Osteoblast (primary cell): ENCODE results near the gene DCDC2. TPM values are rescaled to one million over a fixed set of nuclear protein-coding genes. Genes with fewer than 3 reads are reported as not detected.

ENCODE experiments used
- DNase-seq: peaks from one replicate; pipeline ENCODE4 v3.0.0; 2011; ENCODE audit warnings: low spot score, mixed read lengths; ENCODE audit not compliant: insufficient read length; ENCODE audit errors: missing footprints
- H2AFZ ChIP-seq: 2 replicates; pipeline ENCODE4 v1.6.0; 2011; ENCODE audit warnings: mild to moderate bottlenecking, low read length
- H3K27ac ChIP-seq: 2 replicates; pipeline ENCODE4 v1.5.1; 2011; ENCODE audit warnings: mild to moderate bottlenecking, low read depth, low read length, moderate library complexity
- H3K27me3 ChIP-seq: 2 replicates; pipeline ENCODE4 v1.6.0; 2012; ENCODE audit warnings: mild to moderate bottlenecking, control low read depth, inconsistent platforms, low read length, moderate library complexity; ENCODE audit not compliant: insufficient read depth
- H3K36me3 ChIP-seq: 2 replicates; pipeline ENCODE4 v1.5.1; 2011; ENCODE audit warnings: mild to moderate bottlenecking, low read length, control low read depth, moderate library complexity; ENCODE audit not compliant: insufficient read depth
- H3K4me1 ChIP-seq: 2 replicates; pipeline ENCODE4 v1.5.1; 2011; ENCODE audit warnings: mild to moderate bottlenecking, low read length, control low read depth, moderate library complexity; ENCODE audit not compliant: insufficient read depth
- H3K4me2 ChIP-seq: 2 replicates; pipeline ENCODE4 v1.6.0; 2011; ENCODE audit warnings: mild to moderate bottlenecking, low read length; ENCODE audit not compliant: insufficient read depth
- H3K4me3 ChIP-seq: fragments of 200-600 bp; sonication (generic); 3 replicates; pipeline ENCODE4 v1.5.1; 2012; ENCODE audit warnings: mild to moderate bottlenecking, low read length, inconsistent platforms; ENCODE audit not compliant: insufficient read depth
- H3K79me2 ChIP-seq: 2 replicates; pipeline ENCODE4 v1.6.0; 2012; ENCODE audit warnings: mild to moderate bottlenecking, low read length, control low read depth, inconsistent platforms; ENCODE audit not compliant: insufficient read depth
- H3K9me3 ChIP-seq: 2 replicates; pipeline ENCODE4 v1.5.1; 2011; ENCODE audit warnings: low read depth, low read length, control low read depth
- H4K20me1 ChIP-seq: 2 replicates; pipeline ENCODE4 v1.6.0; 2012; ENCODE audit warnings: mild to moderate bottlenecking, low read length, control low read depth; ENCODE audit not compliant: insufficient read depth
- total RNA-seq: library from RNA; depleted of rRNA; stranded (reverse); fragments of >200 nt; gene quantifications from 2 replicates; pipeline ENCODE4 v1.2.3, GENCODE V29; 2012
- TF ChIP-seq, protein P1 (sequence below): IDR thresholded peaks from 2 replicates; pipeline ENCODE4 v1.5.1; 2011; ENCODE audit warnings: mild to moderate bottlenecking, low read depth, low read length, moderate library complexity; ENCODE audit errors: extremely low read depth

DCDC2 gene
- total RNA-seq, 1 donor: under 0.01 TPM

DNA sequence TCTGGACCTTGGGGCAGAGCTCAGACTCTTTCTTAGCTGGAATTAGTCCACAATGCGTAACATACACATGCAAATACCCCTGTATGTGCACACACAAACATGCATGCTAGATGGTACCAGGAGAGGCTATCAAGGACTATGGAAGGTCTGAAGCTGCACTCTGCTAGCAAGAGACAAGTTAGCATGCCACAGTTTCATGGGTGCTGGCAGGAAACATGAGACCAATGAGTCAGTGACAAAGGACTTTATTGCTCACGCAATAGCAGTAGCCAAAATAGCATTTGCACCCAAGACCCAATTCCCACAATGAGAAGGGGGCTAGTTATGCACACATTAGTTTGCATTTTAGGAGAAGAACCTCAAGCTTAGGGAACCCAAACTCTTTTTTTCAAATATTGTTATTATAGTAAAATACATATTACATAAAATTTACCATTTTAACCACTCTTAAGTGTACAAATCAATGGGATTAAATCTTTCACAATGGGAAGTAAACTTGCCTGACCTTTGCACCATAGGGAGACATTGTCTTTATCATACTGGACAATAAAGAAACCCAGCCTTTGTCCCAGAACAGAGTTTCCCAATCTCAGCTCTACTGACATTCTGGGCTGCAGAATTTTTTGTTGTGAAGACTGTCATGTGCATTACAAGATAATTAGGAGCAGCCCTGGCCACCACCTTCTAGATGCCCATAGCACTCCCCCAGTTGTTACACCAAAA lies 162.7 kb downstream of the DCDC2 start:
- no peaks in the 10 kb centered on the region for H3K4me1 ChIP-seq
- TF ChIP-seq, protein P1, sequence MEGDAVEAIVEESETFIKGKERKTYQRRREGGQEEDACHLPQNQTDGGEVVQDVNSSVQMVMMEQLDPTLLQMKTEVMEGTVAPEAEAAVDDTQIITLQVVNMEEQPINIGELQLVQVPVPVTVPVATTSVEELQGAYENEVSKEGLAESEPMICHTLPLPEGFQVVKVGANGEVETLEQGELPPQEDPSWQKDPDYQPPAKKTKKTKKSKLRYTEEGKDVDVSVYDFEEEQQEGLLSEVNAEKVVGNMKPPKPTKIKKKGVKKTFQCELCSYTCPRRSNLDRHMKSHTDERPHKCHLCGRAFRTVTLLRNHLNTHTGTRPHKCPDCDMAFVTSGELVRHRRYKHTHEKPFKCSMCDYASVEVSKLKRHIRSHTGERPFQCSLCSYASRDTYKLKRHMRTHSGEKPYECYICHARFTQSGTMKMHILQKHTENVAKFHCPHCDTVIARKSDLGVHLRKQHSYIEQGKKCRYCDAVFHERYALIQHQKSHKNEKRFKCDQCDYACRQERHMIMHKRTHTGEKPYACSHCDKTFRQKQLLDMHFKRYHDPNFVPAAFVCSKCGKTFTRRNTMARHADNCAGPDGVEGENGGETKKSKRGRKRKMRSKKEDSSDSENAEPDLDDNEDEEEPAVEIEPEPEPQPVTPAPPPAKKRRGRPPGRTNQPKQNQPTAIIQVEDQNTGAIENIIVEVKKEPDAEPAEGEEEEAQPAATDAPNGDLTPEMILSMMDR: no peak
- no peak for DNase-seq
- no peak overlapping the region for H3K4me3 ChIP-seq
- H3K79me2 ChIP-seq: no peaks in the 10 kb centered on the region
- no peaks in the 10 kb centered on the region for H4K20me1 ChIP-seq
- H3K27me3 ChIP-seq: no peaks in the 10 kb centered on the region
- H3K36me3 ChIP-seq: no peaks in the 10 kb centered on the region
- no peak overlapping the region for H2AFZ ChIP-seq
- no peak overlapping the region for H3K4me2 ChIP-seq
- no peaks in the 10 kb centered on the region for H3K9me3 ChIP-seq
- H3K27ac ChIP-seq: no peak overlapping the region

DNA sequence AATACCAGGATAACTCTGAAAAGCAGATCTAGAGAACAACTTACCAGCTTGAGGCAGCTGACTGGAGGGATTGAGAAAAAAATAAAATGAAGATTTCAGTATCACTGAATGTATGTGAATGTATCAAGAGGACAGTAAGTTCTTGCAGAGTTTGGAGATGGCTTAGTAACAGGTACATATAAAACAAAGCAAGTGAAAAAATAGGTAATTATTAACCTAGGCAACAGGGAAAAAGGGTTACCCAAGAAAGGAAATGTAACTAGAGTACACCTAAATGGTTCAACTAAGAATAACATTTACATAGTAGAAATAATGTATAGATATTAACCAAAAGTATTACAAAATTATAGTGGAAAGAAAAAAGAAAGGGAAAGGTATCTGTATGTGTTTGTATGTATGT lies 164.5 kb downstream of the DCDC2 start:
- no peak for DNase-seq
- no peak overlapping the region for H3K4me2 ChIP-seq
- H3K4me1 ChIP-seq: no peaks in the 10 kb centered on the region
- no peaks in the 10 kb centered on the region for H4K20me1 ChIP-seq
- H2AFZ ChIP-seq: no peak overlapping the region
- no peaks in the 10 kb centered on the region for H3K36me3 ChIP-seq
- no peaks in the 10 kb centered on the region for H3K27me3 ChIP-seq
- TF ChIP-seq, protein P1: no peak
- no peak overlapping the region for H3K27ac ChIP-seq
- H3K79me2 ChIP-seq: no peaks in the 10 kb centered on the region
- H3K4me3 ChIP-seq: no peak overlapping the region
- no peaks in the 10 kb centered on the region for H3K9me3 ChIP-seq

DNA sequence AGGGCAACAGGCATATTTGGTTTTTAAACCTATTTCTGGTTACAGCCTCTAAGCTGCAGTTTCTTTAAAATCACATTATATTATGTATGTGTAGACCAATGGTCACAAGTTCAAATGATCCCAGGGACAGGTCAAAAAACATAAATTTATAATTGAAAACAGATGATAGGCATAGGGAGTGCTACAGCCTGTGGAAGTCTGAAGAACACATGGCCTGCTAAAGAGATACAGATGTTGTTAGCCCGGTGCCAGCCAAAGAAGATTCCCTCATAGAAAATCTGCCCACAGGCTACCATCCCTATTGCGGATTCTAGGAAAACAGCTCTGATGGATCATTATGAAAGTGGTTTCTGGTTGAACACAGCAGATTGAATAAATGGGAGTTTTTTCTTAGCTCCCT lies 166.5 kb downstream of the DCDC2 start:
- no peak overlapping the region for H3K4me2 ChIP-seq
- H3K27me3 ChIP-seq: no peaks in the 10 kb centered on the region
- H3K36me3 ChIP-seq: no peaks in the 10 kb centered on the region
- no peaks in the 10 kb centered on the region for H3K9me3 ChIP-seq
- no peak overlapping the region for H2AFZ ChIP-seq
- H3K4me1 ChIP-seq: no peaks in the 10 kb centered on the region
- no peak for DNase-seq
- no peaks in the 10 kb centered on the region for H4K20me1 ChIP-seq
- H3K27ac ChIP-seq: no peak overlapping the region
- TF ChIP-seq, protein P1: no peak
- no peak overlapping the region for H3K4me3 ChIP-seq
- H3K79me2 ChIP-seq: no peaks in the 10 kb centered on the region

- no peaks in the 10 kb centered on the region for H3K36me3 ChIP-seq
- no peaks in the 10 kb centered on the region for H4K20me1 ChIP-seq
- H3K4me1 ChIP-seq: no peaks in the 10 kb centered on the region
- no peak overlapping the region for H2AFZ ChIP-seq
- DNase-seq: no peak
- no peak overlapping the region for H3K4me3 ChIP-seq
- H3K27me3 ChIP-seq: no peaks in the 10 kb centered on the region
- H3K79me2 ChIP-seq: no peaks in the 10 kb centered on the region
- no peak overlapping the region for H3K4me2 ChIP-seq
- H3K27ac ChIP-seq: no peak overlapping the region
- TF ChIP-seq, protein P1: no peak
- no peaks in the 10 kb centered on the region for H3K9me3 ChIP-seq
Observed at GRCh38 chr6:24188578-24189080, 169.2 kb downstream of the DCDC2 start.
